Endothelial cell of umbilical vein (primary cell): Measurements from ENCODE around the gene SLC7A7. TPM values are rescaled to one million over a fixed set of nuclear protein-coding genes. Genes with fewer than 3 reads are reported as not detected.

Source experiments
- BruUV-seq: library from RNA; stranded (reverse); fragments of 400-500 nt; replicated peaks from 2 replicates; lab custom pipeline; 2021; lab: Mats Ljungman, UMichigan
- CTCF ChIA-PET: fragments of 300-600, 350-600 bp; sonication (Branson Sonifier 250); formaldehyde crosslinking; loops from one replicate; lab custom pipeline; 2021; ENCODE audit warnings: antibody characterized with exemption, inconsistent platforms; lab: Charles Lee
- POLR2A ChIA-PET: fragments of 300-600, 350-600 bp; sonication (Branson Sonifier 250); formaldehyde crosslinking; loops from one replicate; lab custom pipeline; 2021; ENCODE audit warnings: antibody characterized with exemption, inconsistent platforms; lab: Charles Lee
- DNase-seq: peaks from one replicate; pipeline ENCODE4 v3.0.0-alpha.2; 2011; ENCODE audit warnings: low read depth, low spot score
- FAIRE-seq: peaks from 2 replicates; lab custom pipeline; 2011; peaks lifted over from hg19 to GRCh38; lab: Jason Lieb, UNC
- H2AFZ ChIP-seq: 2 replicates; pipeline ENCODE4 v1.6.0; 2012; ENCODE audit warnings: low read depth, low read length, control low read depth, inconsistent platforms
- H3K27ac ChIP-seq: 2 replicates; pipeline ENCODE4 v1.5.1; 2011; ENCODE audit warnings: low read depth, mild to moderate bottlenecking, control low read depth, low read length, moderate library complexity; ENCODE audit not compliant: insufficient read depth
- H3K27me3 ChIP-seq, 2 experiments: 2 replicates each; pipeline versions ENCODE4 v1.6.0 to v1.6.1; 2011; ENCODE audit warnings: low read length in 2 of 2, mixed read lengths in 1 of 2; ENCODE audit not compliant: control insufficient read depth in 2 of 2, insufficient read depth in 2 of 2
- H3K36me3 ChIP-seq, 2 experiments: 2 replicates in 1 of 2; 3 replicates in 1 of 2; pipeline ENCODE4 v1.5.1; 2011; ENCODE audit warnings: low read length in 2 of 2, mild to moderate bottlenecking in 1 of 2, moderate library complexity in 1 of 2; ENCODE audit not compliant: control insufficient read depth in 2 of 2, insufficient read depth in 2 of 2; ENCODE audit errors: extremely low read depth in 1 of 2
- H3K4me1 ChIP-seq: 3 replicates; pipeline ENCODE4 v1.5.1; 2011; ENCODE audit warnings: mild to moderate bottlenecking, low read length; ENCODE audit not compliant: control insufficient read depth, insufficient read depth; ENCODE audit errors: extremely low read depth
- H3K4me2 ChIP-seq: 2 replicates; pipeline ENCODE4 v1.6.1; 2011; ENCODE audit warnings: low read length, control low read depth, mixed read lengths; ENCODE audit not compliant: insufficient read depth
- H3K4me3 ChIP-seq, 3 experiments: fragments of 200-600 bp in 1 of 3; sonication (generic), shearing (Covaris generic) in 1 of 3; replicated peaks in 1 of 3; 2 replicates each; pipeline ENCODE4 v1.5.1; 2011 to 2016; ENCODE audit warnings: control low read depth in 3 of 3, low read length in 3 of 3, mild to moderate bottlenecking in 2 of 3, inconsistent platforms in 1 of 3, low read depth in 1 of 3, moderate library complexity in 1 of 3; ENCODE audit not compliant: insufficient read depth in 1 of 3
- H3K79me2 ChIP-seq: 2 replicates; pipeline ENCODE4 v1.6.0; 2012; ENCODE audit warnings: low read length, inconsistent platforms; ENCODE audit not compliant: control insufficient read depth, insufficient read depth
- H3K9ac ChIP-seq: replicated peaks from 2 replicates; pipeline ENCODE3; 2011; ENCODE audit warnings: low read length, control low read depth; ENCODE audit not compliant: insufficient read depth; ENCODE audit errors: extremely low read depth
- H3K9me1 ChIP-seq: replicated peaks from 3 replicates; pipeline ENCODE4 v1.6.0; 2011; ENCODE audit warnings: mild to moderate bottlenecking, low read length; ENCODE audit not compliant: control insufficient read depth, insufficient read depth; ENCODE audit errors: extremely low read depth
- H3K9me3 ChIP-seq: replicated peaks from 2 replicates; pipeline ENCODE4 v1.5.1; 2012; ENCODE audit warnings: low read length, inconsistent platforms; ENCODE audit not compliant: control insufficient read depth, insufficient read depth
- H4K20me1 ChIP-seq: replicated peaks from 2 replicates; pipeline ENCODE3; 2011; ENCODE audit warnings: mild to moderate bottlenecking, low read length; ENCODE audit not compliant: control insufficient read depth, insufficient read depth; ENCODE audit errors: extremely low read depth
- CTCF ChIP-seq, 2 donors: IDR thresholded peaks; 1 replicate in 1 of 2; 2 replicates in 1 of 2; pipeline ENCODE4 v1.5.1; 2011; ENCODE audit warnings: low read length in 2 of 2, mild to moderate bottlenecking in 2 of 2, moderate library complexity in 2 of 2, control low read depth in 1 of 2, inconsistent platforms in 1 of 2, low read depth in 1 of 2; ENCODE audit not compliant: insufficient read depth in 1 of 2; ENCODE audit errors: extremely low read depth in 1 of 2
- EZH2 ChIP-seq: IDR thresholded peaks from 2 replicates; pipeline ENCODE4 v1.6.1; 2012; ENCODE audit warnings: borderline replicate concordance, low read depth, mild to moderate bottlenecking, moderate library complexity, low read length, inconsistent platforms; ENCODE audit not compliant: severe bottlenecking
- FOS ChIP-seq: IDR thresholded peaks from 2 replicates; pipeline ENCODE4 v1.6.1; 2011; ENCODE audit warnings: mild to moderate bottlenecking, low read length, moderate library complexity, borderline replicate concordance; ENCODE audit not compliant: insufficient read depth
- GATA2 ChIP-seq: IDR thresholded peaks from 2 replicates; pipeline ENCODE4 v1.7.0; 2011; ENCODE audit warnings: low read depth, mild to moderate bottlenecking, moderate library complexity, mixed read lengths, low read length; ENCODE audit not compliant: insufficient read length, insufficient read depth
- JUN ChIP-seq: IDR thresholded peaks from 2 replicates; pipeline ENCODE4 v1.6.1; 2011; ENCODE audit warnings: borderline replicate concordance, low read depth; ENCODE audit not compliant: insufficient read length, insufficient read depth
- MAX ChIP-seq: IDR thresholded peaks from 2 replicates; pipeline ENCODE4 v1.6.1; 2011; ENCODE audit not compliant: insufficient read depth, insufficient read length
- MYC ChIP-seq: IDR thresholded peaks from one replicate; pipeline ENCODE4 v1.6.1; 2011; ENCODE audit warnings: mild to moderate bottlenecking, low read depth, low read length
- POLR2A ChIP-seq: IDR thresholded peaks from 2 replicates; pipeline ENCODE4 v1.6.1; 2012; ENCODE audit warnings: low read depth, mild to moderate bottlenecking, control low read depth, low read length
- POLR2AphosphoS5 ChIP-seq: IDR thresholded peaks from 2 replicates; pipeline ENCODE4 v1.6.1; 2012; ENCODE audit warnings: low read depth, mild to moderate bottlenecking, control low read depth, low read length, moderate library complexity; ENCODE audit not compliant: insufficient read depth
- dilution Hi-C: fragments of 300-500 bp; cut with MboI; formaldehyde crosslinking; loops from one replicate; pipeline ENCODE4 v1.15.0; 2019; ENCODE audit warnings: low sequenced_read_pairs; ENCODE audit not compliant: extremely low pct_ligation_motif_present
- intact Hi-C: fragments of 100-400 bp; cut with micrococcal nuclease; formaldehyde crosslinking; loops from one replicate; pipeline ENCODE4 v1.10.0; 2022
- polyA plus RNA-seq, 4 experiments: library from polyadenylated mRNA; depleted of rRNA in 3 of 4; stranded (reverse) in 3 of 4; unstranded in 1 of 4; fragments of >200 nt; gene quantifications; 2 replicates each; pipeline versions ENCODE4 v1.2.1 to v1.2.3, GENCODE V29; 2011 to 2012; ENCODE audit warnings: missing spikeins in 1 of 4
- total RNA-seq: library from RNA; stranded (reverse); gene quantifications from 2 replicates; pipeline ENCODE4 v1.2.3, GENCODE V29; 2021

Gene SLC7A7
- total and polyA plus RNA-seq, 2 donors (not counting 3 experiments of a cell fraction or from before 2014, with no cell fraction given): 22.5 to 94.0 TPM

GRCh38 chr14:22845103-22845394 is 29.8 kb upstream of the SLC7A7 start:
- Histone ChIP-seq H2AFZ (no peak overlapping the region), H3K27me3 (no peaks in the 10 kb centered on the region), H3K9ac (no peak overlapping the region), H3K9me1 (no peaks in the 10 kb centered on the region), H3K4me1 (peaks cover 50% of the 10 kb centered on the region), H3K4me3 (no peak overlapping the region), H3K27ac (no peak overlapping the region), H3K4me2 (no peak overlapping the region), H3K79me2 (peaks cover 62% of the 10 kb centered on the region), H3K36me3 (peaks cover 36 to 59% of the 10 kb centered on the region in 2 experiments), H3K9me3 (no peaks in the 10 kb centered on the region), H4K20me1 (no peaks in the 10 kb centered on the region)
- DNase-seq (no peak), FAIRE-seq (no peak)
- intact Hi-C loops (no loop called here), dilution Hi-C loops (no loop called here)
- BruUV-seq: no TSS peak
- TF ChIP-seq FOS (no peak), POLR2A (no peak), MAX (no peak), GATA2 (no peak), EZH2 (no peak), MYC (no peak), JUN (no peak), POLR2AphosphoS5 (no peak), CTCF (IDR thresholded peaks at IDR 0.05; ENCODE audit: extremely low read depth in 1 of 2, insufficient read depth in 1 of 2, low read depth in 1 of 2, low read length in 2 of 2) (no peak)
- POLR2A ChIA-PET: no interaction called here
- CTCF ChIA-PET: interaction anchor here (1.2 to 1.6 kb wide), 2 partner anchors 22 to 275 kb away, joined by 5 read pairs; no protein-coding TSS in a partner anchor
